IPS-18c (cell line): ENCODE results near the gene PDZRN3.
"Not testable (repeated sequence)": the region's sequence is repeated elsewhere in the genome, so short reads cannot be mapped to it uniquely, and the experiment has no call there.

Experiments
- H3K4me3 ChIP-seq: 2 replicates; pipeline ENCODE4 v1.7.0; 2013; ENCODE audit warnings: low read depth, mild to moderate bottlenecking, low read length, moderate library complexity; ENCODE audit not compliant: insufficient read depth
- H3K9me3 ChIP-seq: one replicate; pipeline ENCODE4 v1.6.1; 2013; ENCODE audit warnings: mild to moderate bottlenecking, low read length, moderate library complexity; ENCODE audit not compliant: control insufficient read depth, insufficient read depth

The PDZRN3 gene

GRCh38 chr3:73575953-73576352, 48.8 kb downstream of the PDZRN3 start:
- no peak overlapping the region for H3K4me3 ChIP-seq
- no peaks in the 10 kb centered on the region for H3K9me3 ChIP-seq

GRCh38 chr3:73575519-73575918, 49.2 kb downstream of the PDZRN3 start:
- H3K9me3 ChIP-seq: no peaks in the 10 kb centered on the region
- no peak overlapping the region for H3K4me3 ChIP-seq

- no peak overlapping the region for H3K4me3 ChIP-seq
Observed at GRCh38 chr3:73573204-73573603, 51.5 kb downstream of the PDZRN3 start.

GRCh38 chr3:73572368-73572767, 52.4 kb downstream of the PDZRN3 start:
- Histone ChIP-seq H3K4me3 (no peak overlapping the region), H3K9me3 (no peaks in the 10 kb centered on the region)

More at GRCh38 chr3:73573204-73573603, 51.5 kb downstream of the PDZRN3 start:
- H3K9me3 ChIP-seq: no peaks in the 10 kb centered on the region

- Histone ChIP-seq H3K4me3 (no peak overlapping the region), H3K9me3 (no peaks in the 10 kb centered on the region)
Observed at GRCh38 chr3:73571238-73571794, 53.4 kb downstream of the PDZRN3 start.

GRCh38 chr3:73569246-73569760, 55.4 kb downstream of the PDZRN3 start:
- no peak overlapping the region for H3K4me3 ChIP-seq
- no peaks in the 10 kb centered on the region for H3K9me3 ChIP-seq

GRCh38 chr3:73568371-73568862, 56.3 kb downstream of the PDZRN3 start:
- Histone ChIP-seq H3K4me3 (no peak overlapping the region), H3K9me3 (no peaks in the 10 kb centered on the region)

GRCh38 chr3:73565374-73565773, 59.4 kb downstream of the PDZRN3 start:
- H3K9me3 ChIP-seq, H3K4me3 ChIP-seq: not testable (repeated sequence)

GRCh38 chr3:73563896-73564582, 60.7 kb downstream of the PDZRN3 start:
- Histone ChIP-seq H3K9me3 (no peaks in the 10 kb centered on the region), H3K4me3 (no peak overlapping the region)

GRCh38 chr3:73561494-73561893, 63.2 kb downstream of the PDZRN3 start:
- H3K4me3 ChIP-seq: no peak overlapping the region
- no peaks in the 10 kb centered on the region for H3K9me3 ChIP-seq

- Histone ChIP-seq H3K4me3 (no peak overlapping the region), H3K9me3 (no peaks in the 10 kb centered on the region)
Observed at GRCh38 chr3:73559749-73560148, 65.0 kb downstream of the PDZRN3 start.

- Histone ChIP-seq H3K9me3 (no peaks in the 10 kb centered on the region), H3K4me3 (no peak overlapping the region)
Observed at GRCh38 chr3:73558727-73559075, 66.0 kb downstream of the PDZRN3 start.

GRCh38 chr3:73557986-73558726, 66.6 kb downstream of the PDZRN3 start:
- no peak overlapping the region for H3K4me3 ChIP-seq
- no peaks in the 10 kb centered on the region for H3K9me3 ChIP-seq

- no peak overlapping the region for H3K4me3 ChIP-seq
- H3K9me3 ChIP-seq: no peaks in the 10 kb centered on the region
Observed at GRCh38 chr3:73556520-73557372, 68.0 kb downstream of the PDZRN3 start.

- no peak overlapping the region for H3K4me3 ChIP-seq
- H3K9me3 ChIP-seq: no peaks in the 10 kb centered on the region
Observed at GRCh38 chr3:73555076-73555475, 69.7 kb downstream of the PDZRN3 start.

GRCh38 chr3:73552700-73553099, 72.0 kb downstream of the PDZRN3 start:
- H3K4me3 ChIP-seq: no peak overlapping the region
- H3K9me3 ChIP-seq: no peaks in the 10 kb centered on the region

GRCh38 chr3:73550032-73550431, 74.7 kb downstream of the PDZRN3 start:
- Histone ChIP-seq H3K9me3 (no peaks in the 10 kb centered on the region), H3K4me3 (no peak overlapping the region)
